HepG2 (cell line): ENCODE measurements around the gene PDIK1L. TPM values are rescaled to one million over a fixed set of nuclear protein-coding genes. Genes with fewer than 3 reads are reported as not detected.

ENCODE experiments used
- CHCHD3 ChIP-seq: sonication (generic); formaldehyde crosslinking; IDR thresholded peaks from 2 replicates; pipeline ENCODE4 v1.8.0; 2022; ENCODE audit warnings: mild to moderate bottlenecking, missing genetic modification reagents, moderate library complexity
- HNF1A ChIP-seq, 2 experiments: sonication (generic) in 1 of 2; formaldehyde crosslinking in 1 of 2; IDR thresholded peaks; 2 replicates each; pipeline versions ENCODE4 v1.4.0 to v1.6.1; 2016 to 2020; ENCODE audit warnings: borderline replicate concordance in 1 of 2, low read depth in 1 of 2, mild to moderate bottlenecking in 1 of 2, missing genetic modification reagents in 1 of 2
- KDM6A ChIP-seq: IDR thresholded peaks from 2 replicates; pipeline ENCODE4 v1.6.1; 2016; ENCODE audit warnings: low read depth
- PRDM15 ChIP-seq: sonication (generic); formaldehyde crosslinking; IDR thresholded peaks from 2 replicates; pipeline ENCODE4 v1.4.0; 2020; ENCODE audit warnings: missing genetic modification reagents
- SAP130 ChIP-seq: IDR thresholded peaks from 2 replicates; pipeline ENCODE4 v1.6.1; 2016; ENCODE audit warnings: low read depth
- SP1 ChIP-seq, 2 experiments: fragments of 450-650 bp in 1 of 2; sonication (generic) in 1 of 2; formaldehyde crosslinking in 1 of 2; IDR thresholded peaks; 2 replicates each; pipeline versions ENCODE4 v1.4.0 to v1.6.1; 2016 to 2020; ENCODE audit warnings: missing genetic modification reagents in 1 of 2
- ZNF142 ChIP-seq: sonication (generic); formaldehyde crosslinking; IDR thresholded peaks from 2 replicates; pipeline ENCODE4 v1.4.0; 2020; ENCODE audit warnings: missing genetic modification reagents
- ZNF576 ChIP-seq: sonication (generic); formaldehyde crosslinking; IDR thresholded peaks from 2 replicates; pipeline ENCODE4 v1.4.0; 2020; ENCODE audit warnings: mild to moderate bottlenecking, missing genetic modification reagents
- ZNF75D ChIP-seq: sonication (generic); formaldehyde crosslinking; IDR thresholded peaks from 2 replicates; pipeline ENCODE4 v1.8.1; 2023; ENCODE audit warnings: missing genetic modification reagents, mild to moderate bottlenecking, borderline replicate concordance
- polyA plus RNA-seq, 8 experiments: library from polyadenylated mRNA; depleted of rRNA in 3 of 8; stranded (reverse) in 7 of 8; unstranded in 1 of 8; fragments of >200 nt; fragmentation: Illumina TruSeq in 4 of 8; extraction: Trizol in 4 of 8; gene quantifications; 2 replicates each; pipeline versions ENCODE4 v1.2.1 to v1.2.3, GENCODE V29; 2011 to 2016; ENCODE audit warnings: low read depth in 4 of 8, missing spikeins in 1 of 8, mixed read lengths in 1 of 8; ENCODE audit not compliant: insufficient read depth in 1 of 8
- total RNA-seq, 5 experiments: library from RNA; depleted of rRNA; stranded (reverse); fragments of >200 nt; fragmentation: Illumina TruSeq; extraction: Trizol; gene quantifications; 2 replicates each; pipeline ENCODE4 v1.2.3, GENCODE V29; 2016; ENCODE audit warnings: low read depth in 1 of 5

Gene PDIK1L
- total and polyA plus RNA-seq, 2 of the 13 experiments (the other 11 are each of a cell fraction or from before 2014, with no cell fraction given), result 1.9 to 4.6 TPM

GRCh38 chr1:26081267-26082019, 30.2 kb upstream of the PDIK1L start (continued):
- no peak for TF ChIP-seq PRDM15 (CRISPR knock-in tag)
- no peak for TF ChIP-seq SP1 (IDR thresholded peaks at IDR 0.05)
- TF ChIP-seq SP1 (CRISPR knock-in tag; IDR thresholded peaks at IDR 0.05), result no peak
- TF ChIP-seq CHCHD3 (CRISPR knock-in tag), result no peak
- TF ChIP-seq ZNF75D (CRISPR knock-in tag), result no peak
- no peak for TF ChIP-seq KDM6A
- TF ChIP-seq HNF1A (IDR thresholded peaks at IDR 0.05; ENCODE audit: low read depth), result no peak
- TF ChIP-seq HNF1A (CRISPR knock-in tag; IDR thresholded peaks at IDR 0.05; ENCODE audit: borderline replicate concordance), result no peak
- no peak for TF ChIP-seq ZNF576 (CRISPR knock-in tag)
- TF ChIP-seq ZNF142, result no peak
- no peak for TF ChIP-seq SAP130 (CRISPR knock-in tag)
